ENCODE measurements around the gene ALDH3B1. TPM values are rescaled to one million over a fixed set of nuclear protein-coding genes. Genes with fewer than 3 reads are reported as not detected.
A peak's percentile ranks its signal among the peaks of the same experiment; 100 is the strongest.

ALDH3B1 gene
- total RNA-seq, 1 experiment from 2014 or later = not detected

- H2AFZ ChIP-seq (ENCODE audit: low read length) = no peak overlapping the region
- H3K27ac ChIP-seq (ENCODE audit: low read length) = no peak overlapping the region
- no peak overlapping the region for H3K9ac ChIP-seq (ENCODE audit: low read length)
- no peaks in the 10 kb centered on the region for H3K27me3 ChIP-seq (ENCODE audit: low read length)
- H3K79me2 ChIP-seq (ENCODE audit: low read length) = no peaks in the 10 kb centered on the region
- H3K4me3 ChIP-seq (ENCODE audit: low read length) = no peak overlapping the region
- H3K36me3 ChIP-seq (ENCODE audit: insufficient read depth, low read length) = no peaks in the 10 kb centered on the region
- DNase-seq = no peak
- no peaks in the 10 kb centered on the region for H3K9me3 ChIP-seq (ENCODE audit: low read length)
- peaks cover under 1% of the 10 kb centered on the region for H3K4me1 ChIP-seq (ENCODE audit: low read length)
- H3K4me2 ChIP-seq (ENCODE audit: low read depth, low read length, poor library complexity, severe bottlenecking) = no peak overlapping the region
- no peaks in the 10 kb centered on the region for H4K20me1 ChIP-seq (ENCODE audit: insufficient read depth, low read depth, low read length)
- no peaks in the 10 kb centered on the region for H3K9me2 ChIP-seq (replicated peaks; ENCODE audit: insufficient read depth, low read length)
Observed at GRCh38 chr11:68015467-68015866, 5.3 kb downstream of the ALDH3B1 start.

- Histone ChIP-seq H3K4me2 (ENCODE audit: low read depth, low read length, poor library complexity, severe bottlenecking) (no peak overlapping the region), H4K20me1 (ENCODE audit: insufficient read depth, low read depth, low read length) (no peaks in the 10 kb centered on the region)
Observed at GRCh38 chr11:68016161-68016903, 6.2 kb downstream of the ALDH3B1 start.

GRCh38 chr11:68016904-68017817 lies 7.0 kb downstream of the ALDH3B1 start:
- Histone ChIP-seq H3K27me3 (ENCODE audit: low read length) (no peaks in the 10 kb centered on the region), H3K4me2 (ENCODE audit: low read depth, low read length, poor library complexity, severe bottlenecking) (no peak overlapping the region), H3K4me1 (ENCODE audit: low read length) (peaks cover 3% of the 10 kb centered on the region), H3K4me3 (ENCODE audit: low read length) (no peak overlapping the region), H3K27ac (ENCODE audit: low read length) (no peak overlapping the region), H3K79me2 (ENCODE audit: low read length) (no peaks in the 10 kb centered on the region), H3K36me3 (ENCODE audit: insufficient read depth, low read length) (no peaks in the 10 kb centered on the region), H3K9me2 (replicated peaks; ENCODE audit: insufficient read depth, low read length) (no peaks in the 10 kb centered on the region), H3K9me3 (ENCODE audit: low read length) (no peaks in the 10 kb centered on the region), H4K20me1 (ENCODE audit: insufficient read depth, low read depth, low read length) (no peaks in the 10 kb centered on the region), H2AFZ (ENCODE audit: low read length) (no peak overlapping the region), H3K9ac (ENCODE audit: low read length) (no peak overlapping the region)
- no peak for DNase-seq

More at GRCh38 chr11:68016161-68016903, 6.2 kb downstream of the ALDH3B1 start:
- H3K9ac ChIP-seq (ENCODE audit: low read length) = no peak overlapping the region
- no peaks in the 10 kb centered on the region for H3K9me2 ChIP-seq (replicated peaks; ENCODE audit: insufficient read depth, low read length)
- no peak overlapping the region for H2AFZ ChIP-seq (ENCODE audit: low read length)
- no peaks in the 10 kb centered on the region for H3K79me2 ChIP-seq (ENCODE audit: low read length)
- H3K4me3 ChIP-seq (ENCODE audit: low read length) = no peak overlapping the region
- H3K27ac ChIP-seq (ENCODE audit: low read length) = no peak overlapping the region
- peaks cover 3% of the 10 kb centered on the region for H3K4me1 ChIP-seq (ENCODE audit: low read length)
- H3K27me3 ChIP-seq (ENCODE audit: low read length) = no peaks in the 10 kb centered on the region
- H3K36me3 ChIP-seq (ENCODE audit: insufficient read depth, low read length) = no peaks in the 10 kb centered on the region
- no peaks in the 10 kb centered on the region for H3K9me3 ChIP-seq (ENCODE audit: low read length)
- DNase-seq = no peak

GRCh38 chr11:68017980-68018729 lies 8.0 kb downstream of the ALDH3B1 start:
- Histone ChIP-seq H4K20me1 (ENCODE audit: insufficient read depth, low read depth, low read length) (no peaks in the 10 kb centered on the region), H3K4me1 (ENCODE audit: low read length) (peaks cover 3% of the 10 kb centered on the region), H3K79me2 (ENCODE audit: low read length) (no peaks in the 10 kb centered on the region), H3K36me3 (ENCODE audit: insufficient read depth, low read length) (no peaks in the 10 kb centered on the region), H3K27me3 (ENCODE audit: low read length) (no peaks in the 10 kb centered on the region), H2AFZ (ENCODE audit: low read length) (no peak overlapping the region), H3K4me3 (ENCODE audit: low read length) (no peak overlapping the region), H3K9me2 (replicated peaks; ENCODE audit: insufficient read depth, low read length) (no peaks in the 10 kb centered on the region), H3K4me2 (ENCODE audit: low read depth, low read length, poor library complexity, severe bottlenecking) (no peak overlapping the region), H3K27ac (ENCODE audit: low read length) (no peak overlapping the region), H3K9me3 (ENCODE audit: low read length) (no peaks in the 10 kb centered on the region), H3K9ac (ENCODE audit: low read length) (no peak overlapping the region)
- DNase-seq = no peak

GRCh38 chr11:68018730-68019190 lies 8.6 kb downstream of the ALDH3B1 start:
- Histone ChIP-seq H3K9me3 (ENCODE audit: low read length) (no peaks in the 10 kb centered on the region), H2AFZ (ENCODE audit: low read length) (no peak overlapping the region), H4K20me1 (ENCODE audit: insufficient read depth, low read depth, low read length) (no peaks in the 10 kb centered on the region), H3K36me3 (ENCODE audit: insufficient read depth, low read length) (no peaks in the 10 kb centered on the region), H3K9me2 (replicated peaks; ENCODE audit: insufficient read depth, low read length) (no peaks in the 10 kb centered on the region), H3K4me3 (ENCODE audit: low read length) (no peak overlapping the region), H3K4me1 (ENCODE audit: low read length) (peaks cover 3% of the 10 kb centered on the region), H3K9ac (ENCODE audit: low read length) (no peak overlapping the region), H3K27ac (ENCODE audit: low read length) (no peak overlapping the region), H3K79me2 (ENCODE audit: low read length) (no peaks in the 10 kb centered on the region), H3K4me2 (ENCODE audit: low read depth, low read length, poor library complexity, severe bottlenecking) (no peak overlapping the region), H3K27me3 (ENCODE audit: low read length) (no peaks in the 10 kb centered on the region)
- DNase-seq = peak; percentile 39

- H3K27me3 ChIP-seq (ENCODE audit: low read length) = no peaks in the 10 kb centered on the region
- no peak overlapping the region for H3K27ac ChIP-seq (ENCODE audit: low read length)
- DNase-seq = no peak
- no peak overlapping the region for H3K9ac ChIP-seq (ENCODE audit: low read length)
- peaks cover 3% of the 10 kb centered on the region for H3K4me1 ChIP-seq (ENCODE audit: low read length)
- no peak overlapping the region for H3K4me2 ChIP-seq (ENCODE audit: low read depth, low read length, poor library complexity, severe bottlenecking)
- H2AFZ ChIP-seq (ENCODE audit: low read length) = no peak overlapping the region
- no peaks in the 10 kb centered on the region for H3K9me2 ChIP-seq (replicated peaks; ENCODE audit: insufficient read depth, low read length)
- H3K79me2 ChIP-seq (ENCODE audit: low read length) = no peaks in the 10 kb centered on the region
- no peak overlapping the region for H3K4me3 ChIP-seq (ENCODE audit: low read length)
- no peaks in the 10 kb centered on the region for H3K9me3 ChIP-seq (ENCODE audit: low read length)
- no peaks in the 10 kb centered on the region for H4K20me1 ChIP-seq (ENCODE audit: insufficient read depth, low read depth, low read length)
- H3K36me3 ChIP-seq (ENCODE audit: insufficient read depth, low read length) = no peaks in the 10 kb centered on the region
Observed at GRCh38 chr11:68019486-68019885, 9.4 kb downstream of the ALDH3B1 start.

GRCh38 chr11:68020575-68020974 lies 10.4 kb downstream of the ALDH3B1 start:
- Histone ChIP-seq H4K20me1 (ENCODE audit: insufficient read depth, low read depth, low read length) (no peaks in the 10 kb centered on the region), H2AFZ (ENCODE audit: low read length) (no peak overlapping the region), H3K4me1 (ENCODE audit: low read length) (peaks cover 3% of the 10 kb centered on the region), H3K36me3 (ENCODE audit: insufficient read depth, low read length) (no peaks in the 10 kb centered on the region), H3K9me2 (replicated peaks; ENCODE audit: insufficient read depth, low read length) (no peaks in the 10 kb centered on the region), H3K4me2 (ENCODE audit: low read depth, low read length, poor library complexity, severe bottlenecking) (no peak overlapping the region), H3K27ac (ENCODE audit: low read length) (no peak overlapping the region), H3K27me3 (ENCODE audit: low read length) (no peaks in the 10 kb centered on the region), H3K9ac (ENCODE audit: low read length) (no peak overlapping the region), H3K79me2 (ENCODE audit: low read length) (no peaks in the 10 kb centered on the region), H3K9me3 (ENCODE audit: low read length) (no peaks in the 10 kb centered on the region), H3K4me3 (ENCODE audit: low read length) (no peak overlapping the region)
- DNase-seq = peak; percentile 72

All from Karpas-422 (cell line).